Suprapubic skin (tissue), 3 donors: ENCODE data around the gene RAB11FIP2.

ENCODE experiments used
- POLR2A ChIP-seq, 2 donors: fragments of 450-650 bp; IDR thresholded peaks; one replicate each; pipeline ENCODE4 v1.6.1; 2017; ENCODE audit warnings: antibody characterized with exemption in 2 of 2, mild to moderate bottlenecking in 2 of 2, moderate library complexity in 2 of 2
- TF ChIP-seq, protein P1 (sequence below), 2 donors: fragments of 200-600 bp in 1 of 2; fragments of 450-650 bp in 1 of 2; sonication (generic) in 1 of 2; IDR thresholded peaks; one replicate each; pipeline ENCODE4 v1.5.1; 2016 to 2019; ENCODE audit warnings: antibody characterized with exemption in 2 of 2, mild to moderate bottlenecking in 1 of 2, moderate library complexity in 1 of 2

- TF ChIP-seq, protein P1, sequence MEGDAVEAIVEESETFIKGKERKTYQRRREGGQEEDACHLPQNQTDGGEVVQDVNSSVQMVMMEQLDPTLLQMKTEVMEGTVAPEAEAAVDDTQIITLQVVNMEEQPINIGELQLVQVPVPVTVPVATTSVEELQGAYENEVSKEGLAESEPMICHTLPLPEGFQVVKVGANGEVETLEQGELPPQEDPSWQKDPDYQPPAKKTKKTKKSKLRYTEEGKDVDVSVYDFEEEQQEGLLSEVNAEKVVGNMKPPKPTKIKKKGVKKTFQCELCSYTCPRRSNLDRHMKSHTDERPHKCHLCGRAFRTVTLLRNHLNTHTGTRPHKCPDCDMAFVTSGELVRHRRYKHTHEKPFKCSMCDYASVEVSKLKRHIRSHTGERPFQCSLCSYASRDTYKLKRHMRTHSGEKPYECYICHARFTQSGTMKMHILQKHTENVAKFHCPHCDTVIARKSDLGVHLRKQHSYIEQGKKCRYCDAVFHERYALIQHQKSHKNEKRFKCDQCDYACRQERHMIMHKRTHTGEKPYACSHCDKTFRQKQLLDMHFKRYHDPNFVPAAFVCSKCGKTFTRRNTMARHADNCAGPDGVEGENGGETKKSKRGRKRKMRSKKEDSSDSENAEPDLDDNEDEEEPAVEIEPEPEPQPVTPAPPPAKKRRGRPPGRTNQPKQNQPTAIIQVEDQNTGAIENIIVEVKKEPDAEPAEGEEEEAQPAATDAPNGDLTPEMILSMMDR (IDR thresholded peaks at IDR 0.05): no peak
- TF ChIP-seq POLR2A (IDR thresholded peaks at IDR 0.05): no peak
Measured at GRCh38 chr10:118033905-118034304, 12.8 kb downstream of the RAB11FIP2 start.
